ENCODE measurements around the gene VWA5B2. TPM values are rescaled to one million over a fixed set of nuclear protein-coding genes. Genes with fewer than 3 reads are reported as not detected.

VWA5B2 gene
- total and polyA plus RNA-seq, 2 of the 13 experiments (the other 11 are each of a cell fraction or from before 2014, with no cell fraction given), result 0.03 to 0.04 TPM

DNA sequence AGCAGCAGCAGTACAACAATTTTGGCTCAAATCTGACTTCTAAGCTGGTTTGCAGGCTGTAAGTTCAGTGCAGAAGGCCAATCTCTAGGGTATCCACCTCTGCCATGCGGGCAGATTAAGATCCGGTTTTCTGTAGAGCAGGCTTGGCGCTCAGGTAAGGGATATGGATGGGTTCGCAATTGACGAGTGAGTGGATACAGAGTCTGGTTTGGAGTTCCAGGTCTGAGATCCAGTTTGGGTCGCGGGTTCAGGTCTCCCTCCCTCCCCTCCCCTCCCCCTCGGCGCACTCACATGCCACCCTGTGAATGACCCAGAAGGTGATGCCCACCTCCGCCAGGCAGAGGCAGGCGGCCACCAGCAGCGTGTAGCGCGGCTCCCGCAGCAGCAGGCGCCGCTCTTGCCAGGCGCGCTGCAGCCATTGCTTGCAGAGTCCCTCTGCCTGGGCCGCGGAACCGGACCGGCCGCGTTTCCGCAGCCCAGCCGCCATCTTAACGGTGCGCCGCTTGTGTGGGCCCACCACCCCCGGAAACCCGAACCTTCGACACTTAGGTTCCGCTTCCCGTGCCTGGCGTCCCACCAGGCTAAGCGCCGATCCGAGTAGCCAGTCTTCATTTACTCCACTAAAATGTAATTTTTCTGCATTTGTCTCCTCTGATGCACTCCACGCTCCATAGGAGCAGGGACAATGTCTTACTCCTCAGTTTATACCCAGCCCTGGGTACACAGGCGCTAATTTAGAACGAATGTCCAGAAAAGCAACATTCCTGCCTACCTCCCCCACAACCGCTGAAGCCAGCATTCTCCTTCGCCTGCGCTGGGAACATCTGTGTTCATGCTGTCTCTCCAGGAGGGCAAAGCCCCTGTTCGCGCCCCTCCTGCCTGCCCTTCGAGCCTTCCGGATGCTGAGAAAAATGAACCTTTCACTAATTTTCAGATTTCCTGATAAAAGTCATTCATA is 19.3 kb downstream of the VWA5B2 start, which contains the start of gene ALG3 (continued):
- TF ChIP-seq DZIP1 (CRISPR knock-in tag; IDR thresholded peaks at IDR 0.05) (0 out of 2 replicates have a peak, but pooled peaks have one; percentile 59), ZNF24 (IDR thresholded peaks at IDR 0.05) (no peak), IKZF1 (IDR thresholded peaks at IDR 0.05) (no peak), HNRNPUL1 (IDR thresholded peaks at IDR 0.05; ENCODE audit: low read depth, low read length) (0 out of 2 replicates have a peak, but pooled peaks have one; percentile 52), ZNF703 (CRISPR knock-in tag; IDR thresholded peaks at IDR 0.05; ENCODE audit: borderline replicate concordance) (no peak), ISX (CRISPR knock-in tag; conservative IDR thresholded peaks at IDR 0.05) (0 out of 2 replicates have a peak, but pooled peaks have one; percentile 54), PATZ1 (CRISPR knock-in tag; IDR thresholded peaks at IDR 0.05) (peak; percentile 65), HDAC1 (CRISPR knock-in tag; IDR thresholded peaks at IDR 0.05) (peak; percentile 16; the same call in 1 of the 2 replicates), GABPA (IDR thresholded peaks at IDR 0.05; ENCODE audit: low read depth, low read length) (no peak), GABPA (CRISPR knock-in tag; IDR thresholded peaks at IDR 0.05; ENCODE audit: low read depth) (peak; percentile 88)
- TF ChIP-seq, protein P1, sequence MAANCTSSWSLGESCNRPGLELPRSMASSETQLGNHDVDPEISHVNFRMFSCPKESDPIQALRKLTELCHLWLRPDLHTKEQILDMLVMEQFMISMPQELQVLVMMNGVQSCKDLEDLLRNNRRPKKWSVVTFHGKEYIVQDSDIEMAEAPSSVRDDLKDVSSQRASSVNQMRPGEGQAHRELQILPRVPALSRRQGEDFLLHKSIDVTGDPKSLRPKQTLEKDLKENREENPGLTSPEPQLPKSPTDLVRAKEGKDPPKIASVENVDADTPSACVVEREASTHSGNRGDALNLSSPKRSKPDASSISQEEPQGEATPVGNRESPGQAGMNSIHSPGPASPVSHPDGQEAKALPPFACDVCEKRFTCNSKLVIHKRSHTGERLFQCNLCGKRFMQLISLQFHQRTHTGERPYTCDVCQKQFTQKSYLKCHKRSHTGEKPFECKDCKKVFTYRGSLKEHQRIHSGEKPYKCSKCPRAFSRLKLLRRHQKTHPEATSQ (CRISPR knock-in tag; IDR thresholded peaks at IDR 0.05; ENCODE audit: borderline replicate concordance), result peak; percentile 76; the same call in 1 of the 2 replicates
- TF ChIP-seq, protein P2, sequence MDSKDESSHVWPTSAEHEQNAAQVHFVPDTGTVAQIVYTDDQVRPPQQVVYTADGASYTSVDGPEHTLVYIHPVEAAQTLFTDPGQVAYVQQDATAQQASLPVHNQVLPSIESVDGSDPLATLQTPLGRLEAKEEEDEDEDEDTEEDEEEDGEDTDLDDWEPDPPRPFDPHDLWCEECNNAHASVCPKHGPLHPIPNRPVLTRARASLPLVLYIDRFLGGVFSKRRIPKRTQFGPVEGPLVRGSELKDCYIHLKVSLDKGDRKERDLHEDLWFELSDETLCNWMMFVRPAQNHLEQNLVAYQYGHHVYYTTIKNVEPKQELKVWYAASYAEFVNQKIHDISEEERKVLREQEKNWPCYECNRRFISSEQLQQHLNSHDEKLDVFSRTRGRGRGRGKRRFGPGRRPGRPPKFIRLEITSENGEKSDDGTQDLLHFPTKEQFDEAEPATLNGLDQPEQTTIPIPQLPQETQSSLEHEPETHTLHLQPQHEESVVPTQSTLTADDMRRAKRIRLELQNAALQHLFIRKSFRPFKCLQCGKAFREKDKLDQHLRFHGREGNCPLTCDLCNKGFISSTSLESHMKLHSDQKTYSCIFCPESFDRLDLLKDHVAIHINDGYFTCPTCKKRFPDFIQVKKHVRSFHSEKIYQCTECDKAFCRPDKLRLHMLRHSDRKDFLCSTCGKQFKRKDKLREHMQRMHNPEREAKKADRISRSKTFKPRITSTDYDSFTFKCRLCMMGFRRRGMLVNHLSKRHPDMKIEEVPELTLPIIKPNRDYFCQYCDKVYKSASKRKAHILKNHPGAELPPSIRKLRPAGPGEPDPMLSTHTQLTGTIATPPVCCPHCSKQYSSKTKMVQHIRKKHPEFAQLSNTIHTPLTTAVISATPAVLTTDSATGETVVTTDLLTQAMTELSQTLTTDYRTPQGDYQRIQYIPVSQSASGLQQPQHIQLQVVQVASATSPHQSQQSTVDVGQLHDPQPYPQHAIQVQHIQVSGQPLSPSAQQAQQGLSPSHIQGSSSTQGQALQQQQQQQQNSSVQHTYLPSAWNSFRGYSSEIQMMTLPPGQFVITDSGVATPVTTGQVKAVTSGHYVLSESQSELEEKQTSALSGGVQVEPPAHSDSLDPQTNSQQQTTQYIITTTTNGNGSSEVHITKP (CRISPR knock-in tag; IDR thresholded peaks at IDR 0.05; ENCODE audit: low read depth), result no peak
- TF ChIP-seq, protein P3, sequence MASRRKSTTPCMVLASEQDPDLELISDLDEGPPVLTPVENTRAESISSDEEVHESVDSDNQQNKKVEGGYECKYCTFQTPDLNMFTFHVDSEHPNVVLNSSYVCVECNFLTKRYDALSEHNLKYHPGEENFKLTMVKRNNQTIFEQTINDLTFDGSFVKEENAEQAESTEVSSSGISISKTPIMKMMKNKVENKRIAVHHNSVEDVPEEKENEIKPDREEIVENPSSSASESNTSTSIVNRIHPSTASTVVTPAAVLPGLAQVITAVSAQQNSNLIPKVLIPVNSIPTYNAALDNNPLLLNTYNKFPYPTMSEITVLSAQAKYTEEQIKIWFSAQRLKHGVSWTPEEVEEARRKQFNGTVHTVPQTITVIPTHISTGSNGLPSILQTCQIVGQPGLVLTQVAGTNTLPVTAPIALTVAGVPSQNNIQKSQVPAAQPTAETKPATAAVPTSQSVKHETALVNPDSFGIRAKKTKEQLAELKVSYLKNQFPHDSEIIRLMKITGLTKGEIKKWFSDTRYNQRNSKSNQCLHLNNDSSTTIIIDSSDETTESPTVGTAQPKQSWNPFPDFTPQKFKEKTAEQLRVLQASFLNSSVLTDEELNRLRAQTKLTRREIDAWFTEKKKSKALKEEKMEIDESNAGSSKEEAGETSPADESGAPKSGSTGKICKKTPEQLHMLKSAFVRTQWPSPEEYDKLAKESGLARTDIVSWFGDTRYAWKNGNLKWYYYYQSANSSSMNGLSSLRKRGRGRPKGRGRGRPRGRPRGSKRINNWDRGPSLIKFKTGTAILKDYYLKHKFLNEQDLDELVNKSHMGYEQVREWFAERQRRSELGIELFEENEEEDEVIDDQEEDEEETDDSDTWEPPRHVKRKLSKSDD (CRISPR knock-in tag; IDR thresholded peaks at IDR 0.05; ENCODE audit: low read depth), result peak; percentile 70; the same call in 1 of the 2 replicates
- TF ChIP-seq, protein P4, sequence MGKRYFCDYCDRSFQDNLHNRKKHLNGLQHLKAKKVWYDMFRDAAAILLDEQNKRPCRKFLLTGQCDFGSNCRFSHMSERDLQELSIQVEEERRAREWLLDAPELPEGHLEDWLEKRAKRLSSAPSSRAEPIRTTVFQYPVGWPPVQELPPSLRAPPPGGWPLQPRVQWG (CRISPR knock-in tag; IDR thresholded peaks at IDR 0.05; ENCODE audit: borderline replicate concordance, low read depth), result no peak

All from HepG2 (cell line).